SK-N-SH treated with all-trans-retinoic acid at 6 μM for 48 hours (cell line): ENCODE measurements around the gene GLRX5.

Source experiments
- ARNTL ChIP-seq: fragments of 450-650 bp; formaldehyde crosslinking; IDR thresholded peaks from 2 replicates; pipeline ENCODE4 v1.5.0; 2020; ENCODE audit warnings: low read depth, mild to moderate bottlenecking, moderate library complexity, borderline replicate concordance
- ESRRG ChIP-seq: fragments of 250-450 bp; sonication (Bioruptor Pico); IDR thresholded peaks from 2 replicates; pipeline ENCODE4 v1.6.1; 2021; ENCODE audit warnings: mild to moderate bottlenecking
- PATZ1 ChIP-seq: fragments of 250-450 bp; sonication (Bioruptor Pico); IDR thresholded peaks from 2 replicates; pipeline ENCODE4 v1.8.0; 2020; ENCODE audit warnings: mild to moderate bottlenecking, moderate library complexity, borderline replicate concordance
- ZC3H10 ChIP-seq: fragments of 250-450 bp; sonication (Bioruptor Pico); IDR thresholded peaks from 2 replicates; pipeline ENCODE4 v1.5.1; 2021; ENCODE audit warnings: mild to moderate bottlenecking, moderate library complexity
- ZNF8 ChIP-seq: fragments of 450-650 bp; formaldehyde crosslinking; IDR thresholded peaks from 2 replicates; pipeline ENCODE4 v1.5.0; 2020; ENCODE audit warnings: mild to moderate bottlenecking, moderate library complexity

GRCh38 chr14:95516554-95517181 lies 18.2 kb upstream of the GLRX5 start, which contains the start of gene SYNE3:
- TF ChIP-seq ESRRG (CRISPR knock-in tag) (no peak), ZC3H10 (CRISPR knock-in tag) (no peak), PATZ1 (CRISPR knock-in tag) (no peak), ZNF8 (no peak), ARNTL (CRISPR knock-in tag) (no peak)
